Lower leg skin (tissue), 3 donors: ENCODE data around the gene IRX6.

Experiments
- CTCF ChIP-seq, 3 donors: fragments of 450-650 bp; IDR thresholded peaks; one replicate each; pipeline ENCODE4 v1.5.1; 2016; ENCODE audit warnings: antibody characterized with exemption in 3 of 3, mild to moderate bottlenecking in 3 of 3, moderate library complexity in 2 of 3
- POLR2A ChIP-seq, 2 donors: fragments of 450-650 bp; IDR thresholded peaks; one replicate each; pipeline ENCODE4 v1.6.1; 2016 to 2017; ENCODE audit warnings: antibody characterized with exemption in 2 of 2, mild to moderate bottlenecking in 1 of 2, moderate library complexity in 1 of 2

- TF ChIP-seq POLR2A (IDR thresholded peaks at IDR 0.05), result no peak
- TF ChIP-seq CTCF (IDR thresholded peaks at IDR 0.05), result no peak
These were observed at the start of gene IRX6 for GRCh38 chr16:55323637-55324271.
